ENCODE measurements around the gene DUS2.

Gene DUS2

GRCh38 chr16:68077866-68078700 lies 55.0 kb downstream of the DUS2 start:
- no peak for DNase-seq (ENCODE audit: low spot score)

GRCh38 chr16:68078701-68079375 lies 55.8 kb downstream of the DUS2 start:
- DNase-seq (ENCODE audit: low spot score) = no peak

- DNase-seq (ENCODE audit: low spot score) = no peak
Measured at GRCh38 chr16:68079376-68079625, 56.2 kb downstream of the DUS2 start.

- DNase-seq (ENCODE audit: low spot score) = no peak
Measured at GRCh38 chr16:68079626-68080344, 56.7 kb downstream of the DUS2 start.

GRCh38 chr16:68081861-68082628 lies 59.0 kb downstream of the DUS2 start:
- no peak for DNase-seq (ENCODE audit: low spot score)

GRCh38 chr16:68082629-68083238 lies 59.6 kb downstream of the DUS2 start:
- no peak for DNase-seq (ENCODE audit: low spot score)

- DNase-seq (ENCODE audit: low spot score) = no peak
Measured at GRCh38 chr16:68083239-68083781, 60.2 kb downstream of the DUS2 start.

GRCh38 chr16:68083861-68084503 lies 60.9 kb downstream of the DUS2 start:
- DNase-seq (ENCODE audit: low spot score) = no peak

- DNase-seq (ENCODE audit: low spot score) = peak; percentile 75
Measured at GRCh38 chr16:68084504-68085258, 61.6 kb downstream of the DUS2 start.

- peak; percentile 96 for DNase-seq (ENCODE audit: low spot score)
Measured at GRCh38 chr16:68085259-68086071, 62.4 kb downstream of the DUS2 start, which contains the start of gene NFATC3. Gene NFATC3, plus strand, starts transcription at chr16:68085370. Its CDS starts 312 bp downstream, at chr16:68085682.

- DNase-seq (ENCODE audit: low spot score) = peak; percentile 64
Measured at GRCh38 chr16:68086336-68086841, 63.3 kb downstream of the DUS2 start.

GRCh38 chr16:68086860-68087268 lies 63.8 kb downstream of the DUS2 start:
- DNase-seq (ENCODE audit: low spot score) = peak; percentile 22

GRCh38 chr16:68087688-68088087 lies 64.6 kb downstream of the DUS2 start:
- no peak for DNase-seq (ENCODE audit: low spot score)

- no peak for DNase-seq (ENCODE audit: low spot score)
Measured at GRCh38 chr16:68088130-68088972, 65.3 kb downstream of the DUS2 start.

GRCh38 chr16:68089067-68089466 lies 66.0 kb downstream of the DUS2 start:
- no peak for DNase-seq (ENCODE audit: low spot score)

- no peak for DNase-seq (ENCODE audit: low spot score)
Measured at GRCh38 chr16:68090130-68090529, 67.0 kb downstream of the DUS2 start.

GRCh38 chr16:68090533-68090932 lies 67.4 kb downstream of the DUS2 start:
- DNase-seq (ENCODE audit: low spot score) = no peak
